B cell (primary cell): ENCODE data around the gene MED12L. TPM values are rescaled to one million over a fixed set of nuclear protein-coding genes. Genes with fewer than 3 reads are reported as not detected.

Source experiments
- ATAC-seq: fragments of 200-7000 bp; cut with Tn5 transposase; one replicate; pipeline ENCODE4 v1.10.0; 2021; ENCODE audit warnings: low read depth, mild to moderate bottlenecking, moderate number of reproducible peaks, moderate library complexity
- CTCF ChIA-PET: fragments of 350-600 bp; sonication (Branson Sonifier 250); formaldehyde crosslinking; loops from one replicate; lab custom pipeline; 2021; ENCODE audit warnings: antibody characterized with exemption, inconsistent platforms; lab: Charles Lee
- POLR2A ChIA-PET: fragments of 350-600 bp; sonication (Branson Sonifier 250); formaldehyde crosslinking; loops from one replicate; lab custom pipeline; 2021; ENCODE audit warnings: antibody characterized with exemption; lab: Charles Lee
- DNase-seq: peaks from one replicate; pipeline ENCODE4 v3.0.0; 2013
- H2AFZ ChIP-seq: 2 replicates; pipeline ENCODE4 v1.6.1; 2012; ENCODE audit warnings: mild to moderate bottlenecking, low read depth, low read length; ENCODE audit not compliant: insufficient read depth, poor library complexity, severe bottlenecking
- H3K27ac ChIP-seq, 2 donors: 1 replicate in 1 of 2; 2 replicates in 1 of 2; pipeline ENCODE4 v1.5.1; 2012 to 2013; ENCODE audit warnings: low read length in 2 of 2, mild to moderate bottlenecking in 2 of 2, moderate library complexity in 1 of 2
- H3K27me3 ChIP-seq, 4 experiments: fragments of 200-600 bp in 1 of 4; sonication (generic) in 1 of 4; replicated peaks in 1 of 4; 1 replicate in 2 of 4; 2 replicates in 2 of 4; pipeline versions ENCODE4 v1.6.1 to v1.7.0; 2013 to 2016; ENCODE audit warnings: low read length in 3 of 4, mild to moderate bottlenecking in 2 of 4, mixed read lengths in 1 of 4, moderate library complexity in 1 of 4; ENCODE audit not compliant: insufficient read depth in 4 of 4, control insufficient read depth in 3 of 4; ENCODE audit errors: control extremely low read depth in 1 of 4
- H3K36me3 ChIP-seq, 2 experiments: replicated peaks in 1 of 2; 1 replicate in 1 of 2; 2 replicates in 1 of 2; pipeline versions ENCODE4 v1.6.1 to v1.7.1; 2013; ENCODE audit warnings: low read length in 1 of 2; ENCODE audit not compliant: insufficient read depth in 2 of 2, control insufficient read depth in 1 of 2; ENCODE audit errors: control extremely low read depth in 1 of 2, extremely low read depth in 1 of 2
- H3K4me1 ChIP-seq, 2 donors: fragments of 200-600 bp in 1 of 2; sonication (generic) in 1 of 2; 1 replicate in 1 of 2; 2 replicates in 1 of 2; pipeline versions ENCODE4 v1.5.1 to v1.6.1; 2013 to 2017; ENCODE audit warnings: low read length in 2 of 2; ENCODE audit not compliant: control insufficient read depth in 2 of 2, insufficient read depth in 2 of 2
- H3K4me2 ChIP-seq: replicated peaks from 2 replicates; pipeline ENCODE3; 2012; ENCODE audit warnings: mild to moderate bottlenecking, low read depth, low read length; ENCODE audit not compliant: poor library complexity, severe bottlenecking
- H3K4me3 ChIP-seq, 5 experiments: fragments of 200-600 bp in 1 of 5; sonication (generic) in 1 of 5; 1 replicate in 3 of 5; 2 replicates in 2 of 5; pipeline versions ENCODE4 v1.5.1 to v1.7.0; 2011 to 2016; ENCODE audit warnings: low read length in 4 of 5, mild to moderate bottlenecking in 4 of 5, low read depth in 2 of 5, control low read depth in 1 of 5, moderate library complexity in 1 of 5; ENCODE audit not compliant: insufficient read depth in 1 of 5; ENCODE audit errors: control extremely low read depth in 1 of 5, extremely low read depth in 1 of 5
- H3K79me2 ChIP-seq: fragments of 200-600 bp; sonication (generic); one replicate; pipeline ENCODE4 v1.6.0; 2016; ENCODE audit warnings: low read length; ENCODE audit not compliant: control insufficient read depth, insufficient read depth
- H3K9ac ChIP-seq: fragments of 200-600 bp; sonication (generic); 2 replicates; pipeline ENCODE4 v1.6.1; 2017; ENCODE audit warnings: mild to moderate bottlenecking, low read length, moderate library complexity
- H3K9me3 ChIP-seq, 3 donors: one replicate each; pipeline versions ENCODE4 v1.6.1 to v1.7.1; 2013; ENCODE audit warnings: low read length in 2 of 3; ENCODE audit not compliant: control insufficient read depth in 2 of 3, insufficient read depth in 1 of 3; ENCODE audit errors: control extremely low read depth in 1 of 3
- H4K20me1 ChIP-seq: 2 replicates; pipeline ENCODE4 v1.6.0; 2012; ENCODE audit warnings: mild to moderate bottlenecking, low read length; ENCODE audit not compliant: insufficient read depth, control insufficient read depth, poor library complexity, severe bottlenecking
- H3K27ac Mint-ChIP-seq: one replicate; pipeline ENCODE4 v1.8.0; 2021; ENCODE audit warnings: mixed read lengths
- H3K27me3 Mint-ChIP-seq: one replicate; pipeline ENCODE4 v1.8.0; 2021; ENCODE audit warnings: mixed read lengths
- H3K4me1 Mint-ChIP-seq: one replicate; pipeline ENCODE4 v1.8.0; 2021; ENCODE audit warnings: mixed read lengths
- H3K4me3 Mint-ChIP-seq: one replicate; pipeline ENCODE4 v1.8.0; 2021; ENCODE audit warnings: mixed read lengths
- H3K9me3 Mint-ChIP-seq: one replicate; pipeline ENCODE4 v1.8.0; 2022; ENCODE audit warnings: mixed read lengths; ENCODE audit not compliant: insufficient read depth
- CTCF ChIP-seq: fragments of 200-600 bp; IDR thresholded peaks from one replicate; pipeline ENCODE4 v1.8.0; 2022; ENCODE audit warnings: antibody characterized with exemption, mild to moderate bottlenecking
- EZH2 ChIP-seq: IDR thresholded peaks from 2 replicates; pipeline ENCODE4 v1.6.1; 2012; ENCODE audit warnings: borderline replicate concordance, low read depth, mild to moderate bottlenecking, moderate library complexity, low read length; ENCODE audit not compliant: insufficient read depth, poor library complexity, severe bottlenecking
- WGBS: methylation state at CpG from one replicate; pipeline ENCODE4 v1.1.5; 2013; ENCODE audit warnings: missing lambda C conversion rate; ENCODE audit not compliant: insufficient coverage; 5-methylcytosine and 5-hydroxymethylcytosine counted together
- intact Hi-C: fragments of 100-400 bp; cut with micrococcal nuclease; formaldehyde crosslinking; loops from one replicate; pipeline ENCODE4 v1.10.0; 2022
- polyA plus RNA-seq: library from polyadenylated mRNA; depleted of rRNA; stranded (reverse); fragments of >200 nt; gene quantifications from 2 replicates; pipeline ENCODE4 v1.2.3, GENCODE V29; 2012
- small RNA-seq: library from RNA; depleted of rRNA; stranded (forward); fragments of <200 nt; gene quantifications from one replicate; pipeline ENCODE3, GENCODE V24; 2012; ENCODE audit warnings: low replicate concordance, low read depth; ENCODE audit not compliant: insufficient read length
- total RNA-seq, 2 donors: library from RNA; stranded (reverse); fragments of 120-200 nt in 1 of 2; gene quantifications; 1 replicate in 1 of 2; 2 replicates in 1 of 2; pipeline versions ENCODE4 v1.2.3 to v1.2.4, GENCODE V29; 2013 to 2022

MED12L gene
- total and polyA plus RNA-seq, 2 donors (not counting 1 experiment from before 2014, with no cell fraction given) = 0.07 to 0.30 TPM

GRCh38 chr3:151483961-151484520, 398.6 kb downstream of the MED12L start:
- H3K27ac ChIP-seq = no peak overlapping the region

More at GRCh38 chr3:151483961-151484520, 398.6 kb downstream of the MED12L start:
- H2AFZ ChIP-seq = no peak overlapping the region
- TF ChIP-seq EZH2 (no peak), CTCF (no peak)
- Mint-ChIP-seq H3K27me3 (peaks cover 12% of the 10 kb centered on the region), H3K4me3 (no peak overlapping the region), H3K4me1 (no peaks in the 10 kb centered on the region), H3K9me3 (peaks cover 7% of the 10 kb centered on the region), H3K27ac (no peak overlapping the region)
- no peaks in the 10 kb centered on the region for H3K79me2 ChIP-seq
- H3K4me1 ChIP-seq = no peaks in the 10 kb centered on the region
- intact Hi-C loops = no loop called here
- H3K4me3 ChIP-seq = no peak overlapping the region
- no peaks in the 10 kb centered on the region for H4K20me1 ChIP-seq
- H3K4me2 ChIP-seq = no peak overlapping the region
- WGBS = 91% methylated on average over 6 of the region's 6 CpGs
- no peak for DNase-seq
- ChIA-PET POLR2A (no interaction called here), CTCF (no interaction called here)
- H3K36me3 ChIP-seq = no peaks in the 10 kb centered on the region
- peaks cover 0 to 3% (median 0%) of the 10 kb centered on the region in 4 experiments for H3K27me3 ChIP-seq
- peaks cover 0 to 23% (median 2%) of the 10 kb centered on the region in 3 donors for H3K9me3 ChIP-seq
- no peak for ATAC-seq
- no peak overlapping the region for H3K9ac ChIP-seq

Small RNA genes lying within 50 kb of the gene (small RNA-seq; reads per million reads assigned to genes)
- not detected for gene RNA5SP145

Other genes starting within 250 kb of the MED12L start
- not detected in 2 replicates for gene MINDY4B, start 180.2 kb upstream of the MED12L start, total RNA-seq
- gene MINDY4B, start 180.2 kb upstream of the MED12L start, polyA plus RNA-seq = not detected in 2 replicates
- gene CLRN1, start 112.9 kb upstream of the MED12L start, total RNA-seq = not detected in 2 replicates
- not detected in 2 replicates for gene CLRN1, start 112.9 kb upstream of the MED12L start, polyA plus RNA-seq
- 1.1 and 1.6 TPM in 2 replicates for gene GPR171, start 117.6 kb downstream of the MED12L start, total RNA-seq
- gene GPR171, start 117.6 kb downstream of the MED12L start, polyA plus RNA-seq = 0.75 and 1.3 TPM in 2 replicates
- gene P2RY14, start 192.9 kb downstream of the MED12L start, total RNA-seq = 6.0 and 7.0 TPM in 2 replicates
- gene P2RY14, start 192.9 kb downstream of the MED12L start, polyA plus RNA-seq = 11.3 and 12.3 TPM in 2 replicates
- not detected in 2 replicates for gene GPR87, start 231.2 kb downstream of the MED12L start, total RNA-seq
- gene GPR87, start 231.2 kb downstream of the MED12L start, polyA plus RNA-seq = not detected in 2 replicates
- 0.90 and 1.0 TPM in 2 replicates for gene P2RY13, start 243.9 kb downstream of the MED12L start, total RNA-seq
- 0.13 and 0.92 TPM in 2 replicates for gene P2RY13, start 243.9 kb downstream of the MED12L start, polyA plus RNA-seq